ENCODE measurements around the gene SCD. TPM values are rescaled to one million over a fixed set of nuclear protein-coding genes. Genes with fewer than 3 reads are reported as not detected.

The SCD gene
- total and polyA plus RNA-seq, 5 donors = 12.2 to 116 (median 24.9) TPM

GRCh38 chr10:100403734-100404133 lies 56.7 kb downstream of the SCD start:
- intact Hi-C loops (cut with DNase I) = no loop called here
- Histone ChIP-seq H3K27ac (ENCODE audit: low read length) (no peak overlapping the region), H3K9me3 (ENCODE audit: control insufficient read depth, low read length) (no peaks in the 10 kb centered on the region), H3K4me3 (ENCODE audit: low read length) (no peak overlapping the region), H3K4me1 (ENCODE audit: control insufficient read depth, insufficient read depth, low read length) (no peaks in the 10 kb centered on the region), H3K27me3 (ENCODE audit: control insufficient read depth, insufficient read depth) (no peaks in the 10 kb centered on the region)
- DNase-seq (no peak), ATAC-seq (no peak)
- WGBS = 67% methylated on average over 3 of the region's 3 CpGs

DNA sequence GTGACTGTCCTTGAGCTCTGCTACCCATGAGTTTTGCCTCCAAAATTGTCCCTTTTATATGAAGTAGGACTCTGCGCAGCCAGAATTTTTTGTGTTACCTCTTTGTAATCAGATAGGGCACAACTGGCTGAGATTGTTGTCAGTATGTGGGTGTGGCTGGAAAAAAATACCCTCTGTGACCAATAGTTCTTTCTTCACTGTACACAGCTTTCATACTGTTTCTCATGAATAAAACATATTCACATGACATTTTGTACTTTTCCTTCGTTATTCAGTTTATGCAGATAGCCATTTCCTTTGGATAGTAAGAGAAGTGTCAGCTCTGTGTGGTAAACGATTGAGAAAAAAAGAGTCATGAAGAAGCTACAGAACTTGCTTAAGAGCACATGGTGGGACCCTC lies 66.1 kb downstream of the SCD start:
- H3K9me3 ChIP-seq (ENCODE audit: control insufficient read depth, low read length) = no peaks in the 10 kb centered on the region
- no peaks in the 10 kb centered on the region for H3K4me1 ChIP-seq (ENCODE audit: control insufficient read depth, insufficient read depth, low read length)
- intact Hi-C loops (cut with DNase I) = no loop called here
- H3K4me3 ChIP-seq (ENCODE audit: low read length) = no peak overlapping the region
- 67% methylated on average over 3 of the region's 3 CpGs for WGBS
- H3K27ac ChIP-seq (ENCODE audit: low read length) = no peak overlapping the region
- no peak for ATAC-seq
- DNase-seq = no peak
- no peaks in the 10 kb centered on the region for H3K27me3 ChIP-seq (ENCODE audit: control insufficient read depth, insufficient read depth)

Other genes starting within 250 kb of the SCD start
- 10 to 100 TPM in 1 of 4 donors, 1 to 10 TPM in 3; 8.3 to 10.3 (median 9.3) TPM for gene ERLIN1, start 161.2 kb upstream of the SCD start, total RNA-seq
- gene ERLIN1, start 161.2 kb upstream of the SCD start, polyA plus RNA-seq = 3.4 TPM
- gene CHUK, start 117.6 kb upstream of the SCD start, total RNA-seq = 10 to 100 TPM in 3 of 4 donors, 1 to 10 TPM in 1; 9.8 to 12.9 (median 10.3) TPM
- gene CHUK, start 117.6 kb upstream of the SCD start, polyA plus RNA-seq = 6.0 TPM
- gene CWF19L1, start 79.6 kb upstream of the SCD start, total RNA-seq = 10 to 100 TPM; 13.2 to 15.5 (median 14.3) TPM
- 14.4 TPM for gene CWF19L1, start 79.6 kb upstream of the SCD start, polyA plus RNA-seq
- gene BLOC1S2, start 60.6 kb upstream of the SCD start, total RNA-seq = 10 to 100 TPM; 18.6 to 26.1 (median 21.9) TPM
- gene BLOC1S2, start 60.6 kb upstream of the SCD start, polyA plus RNA-seq = 26.8 TPM
- not detected for gene PKD2L1, start 17.0 kb upstream of the SCD start, total RNA-seq
- not detected for gene PKD2L1, start 17.0 kb upstream of the SCD start, polyA plus RNA-seq
- not detected for gene WNT8B, start 115.8 kb downstream of the SCD start, total RNA-seq
- not detected for gene WNT8B, start 115.8 kb downstream of the SCD start, polyA plus RNA-seq
- gene SEC31B, start 172.6 kb downstream of the SCD start, total RNA-seq = 10 to 100 TPM in 1 of 4 donors, 1 to 10 TPM in 3; 6.7 to 10.2 (median 8.5) TPM
- 7.7 TPM for gene SEC31B, start 172.6 kb downstream of the SCD start, polyA plus RNA-seq
- 100 to 1,000 TPM; 344 to 447 (median 412) TPM for gene NDUFB8, start 182.6 kb downstream of the SCD start, total RNA-seq
- 1,100 TPM for gene NDUFB8, start 182.6 kb downstream of the SCD start, polyA plus RNA-seq
- 10 to 100 TPM; 32.1 to 41.1 (median 35.5) TPM for gene HIF1AN, start 188.7 kb downstream of the SCD start, total RNA-seq
- gene HIF1AN, start 188.7 kb downstream of the SCD start, polyA plus RNA-seq = 9.5 TPM

Measured in right cardiac atrium (tissue), 5 donors.